Vagina (tissue), 2 donors: ENCODE measurements around the gene BCLAF1. TPM values are rescaled to one million over a fixed set of nuclear protein-coding genes. Genes with fewer than 3 reads are reported as not detected.

Source experiments
- DNase-seq, 2 donors: peaks; one replicate each; pipeline ENCODE4 v3.0.0-alpha.2; 2017; ENCODE audit errors: extremely low spot score in 2 of 2
- H3K27ac ChIP-seq: fragments of 200-600 bp; sonication (generic); one replicate; pipeline ENCODE4 v1.5.1; 2019
- H3K27me3 ChIP-seq: fragments of 200-600 bp; sonication (generic); one replicate; pipeline ENCODE4 v1.5.1; 2019
- H3K36me3 ChIP-seq, 2 donors: fragments of 200-600 bp; sonication (generic); one replicate each; pipeline ENCODE4 v1.5.1; 2017 to 2019
- H3K4me1 ChIP-seq: fragments of 200-600 bp; sonication (generic); one replicate; pipeline ENCODE4 v1.5.1; 2019
- H3K4me3 ChIP-seq, 2 donors: fragments of 200-600 bp; sonication (generic); 1 replicate in 1 of 2; 2 replicates in 1 of 2; pipeline ENCODE4 v1.5.1; 2016 to 2019
- H3K9me3 ChIP-seq: fragments of 200-600 bp; sonication (generic); one replicate; pipeline ENCODE4 v1.5.1; 2019
- POLR2A ChIP-seq, 2 donors: fragments of 450-650 bp; IDR thresholded peaks; one replicate each; pipeline ENCODE4 v1.6.1; 2017; ENCODE audit warnings: antibody characterized with exemption in 2 of 2, mild to moderate bottlenecking in 2 of 2, moderate library complexity in 2 of 2
- POLR2AphosphoS5 ChIP-seq, 2 donors: sonication (generic); formaldehyde crosslinking; IDR thresholded peaks; one replicate each; pipeline ENCODE4 v1.9.0; 2017; ENCODE audit warnings: antibody characterized with exemption in 2 of 2, mild to moderate bottlenecking in 2 of 2, low read depth in 1 of 2; ENCODE audit not compliant: insufficient read depth in 1 of 2
- intact Hi-C: fragments of 100-400 bp; cut with DNase I; formaldehyde crosslinking; loops from one replicate; pipeline ENCODE4 v1.15.1; 2023
- total RNA-seq: library from RNA; depleted of rRNA; stranded (reverse); fragments of >200 nt; gene quantifications from one replicate; pipeline ENCODE4 v1.2.3, GENCODE V29; 2016
- TF ChIP-seq, protein P1 (sequence below), 3 experiments: fragments of 450-650 bp in 2 of 3; fragments of 200-600 bp in 1 of 3; sonication (generic) in 1 of 3; IDR thresholded peaks; one replicate each; pipeline ENCODE4 v1.5.1; 2017 to 2019; ENCODE audit warnings: antibody characterized with exemption in 3 of 3, mild to moderate bottlenecking in 2 of 3, moderate library complexity in 2 of 3

The BCLAF1 gene
- total RNA-seq: 97.0 TPM

DNA sequence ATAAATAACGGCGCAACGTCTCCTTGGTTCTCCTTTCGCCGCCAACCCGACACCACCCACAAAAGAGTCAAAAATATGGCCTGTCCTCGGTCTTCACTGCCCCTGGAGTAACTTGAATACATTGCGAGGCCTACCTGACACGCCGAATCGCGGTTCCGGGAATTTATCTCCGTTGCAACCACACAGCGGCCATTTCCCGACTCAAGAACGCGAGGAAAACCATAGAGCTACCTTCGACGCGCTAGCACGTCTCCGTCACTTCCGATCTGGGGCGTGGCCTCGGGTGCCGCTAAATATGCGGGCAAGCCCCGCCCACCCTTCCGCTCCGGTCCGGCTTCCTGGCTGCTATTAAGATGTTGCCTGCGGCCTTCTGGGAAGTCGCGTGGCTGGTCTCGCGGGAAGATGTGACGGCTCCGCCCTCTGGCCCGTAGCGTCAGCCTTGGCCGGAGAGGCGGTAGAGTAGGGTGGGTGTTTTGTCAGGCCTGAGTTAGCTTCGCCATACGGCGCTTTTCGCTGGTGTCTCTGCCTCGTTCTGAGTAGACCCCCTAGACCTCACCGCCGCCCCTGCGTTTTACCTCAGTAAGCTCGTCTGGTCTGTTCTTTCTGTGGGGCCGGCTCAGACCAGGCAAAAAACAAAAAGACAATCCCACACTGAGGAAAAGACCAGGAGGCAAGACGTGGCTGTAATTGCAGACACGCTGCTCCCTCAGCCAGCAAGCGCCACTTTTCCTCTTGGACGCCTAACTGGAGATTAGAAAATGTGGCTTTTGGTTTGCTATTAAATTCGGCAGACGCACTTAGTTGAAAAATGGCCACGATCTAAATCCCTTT, at the start of gene BCLAF1:
Gene BCLAF1 (minus strand): TSS at position 268 of the 831 bp plus-strand sequence. CDS start 9,980 bp downstream, outside the sequence.
- peaks cover 53% of the 10 kb centered on the region for H3K4me1 ChIP-seq
- intact Hi-C loops: loop anchor here (5.0 kb wide), 1 partner anchor 792 kb away; the partner anchor contains the start of gene AHI1
- TF ChIP-seq POLR2AphosphoS5 (IDR thresholded peaks at IDR 0.05; ENCODE audit: insufficient read depth in 1 of 2, low read depth in 1 of 2) (peak; percentile 96 to 100), POLR2A (IDR thresholded peaks at IDR 0.05) (peak in 1 of 2 donors; percentile 97)
- TF ChIP-seq, protein P1, sequence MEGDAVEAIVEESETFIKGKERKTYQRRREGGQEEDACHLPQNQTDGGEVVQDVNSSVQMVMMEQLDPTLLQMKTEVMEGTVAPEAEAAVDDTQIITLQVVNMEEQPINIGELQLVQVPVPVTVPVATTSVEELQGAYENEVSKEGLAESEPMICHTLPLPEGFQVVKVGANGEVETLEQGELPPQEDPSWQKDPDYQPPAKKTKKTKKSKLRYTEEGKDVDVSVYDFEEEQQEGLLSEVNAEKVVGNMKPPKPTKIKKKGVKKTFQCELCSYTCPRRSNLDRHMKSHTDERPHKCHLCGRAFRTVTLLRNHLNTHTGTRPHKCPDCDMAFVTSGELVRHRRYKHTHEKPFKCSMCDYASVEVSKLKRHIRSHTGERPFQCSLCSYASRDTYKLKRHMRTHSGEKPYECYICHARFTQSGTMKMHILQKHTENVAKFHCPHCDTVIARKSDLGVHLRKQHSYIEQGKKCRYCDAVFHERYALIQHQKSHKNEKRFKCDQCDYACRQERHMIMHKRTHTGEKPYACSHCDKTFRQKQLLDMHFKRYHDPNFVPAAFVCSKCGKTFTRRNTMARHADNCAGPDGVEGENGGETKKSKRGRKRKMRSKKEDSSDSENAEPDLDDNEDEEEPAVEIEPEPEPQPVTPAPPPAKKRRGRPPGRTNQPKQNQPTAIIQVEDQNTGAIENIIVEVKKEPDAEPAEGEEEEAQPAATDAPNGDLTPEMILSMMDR (IDR thresholded peaks at IDR 0.05): no peak

GRCh38 chr6:136338486-136338885, 48.8 kb upstream of the BCLAF1 start:
- no peaks in the 10 kb centered on the region for H3K4me1 ChIP-seq
- no peaks in the 10 kb centered on the region for H3K27me3 ChIP-seq
- H3K9me3 ChIP-seq: no peaks in the 10 kb centered on the region
- DNase-seq: no peak
- no peaks in the 10 kb centered on the region for H3K36me3 ChIP-seq
- H3K4me3 ChIP-seq: no peak overlapping the region
- intact Hi-C loops: no loop called here
- H3K27ac ChIP-seq: no peak overlapping the region
- TF ChIP-seq, protein P1 (IDR thresholded peaks at IDR 0.05): no peak
- TF ChIP-seq POLR2A (IDR thresholded peaks at IDR 0.05): no peak
- no peak for TF ChIP-seq POLR2AphosphoS5 (IDR thresholded peaks at IDR 0.05; ENCODE audit: insufficient read depth in 1 of 2, low read depth in 1 of 2)

More for the DNA sequence above, at the start of gene BCLAF1:
- no peaks in the 10 kb centered on the region for H3K27me3 ChIP-seq
- H3K36me3 ChIP-seq: no peaks in the 10 kb centered on the region
- DNase-seq: peak; percentile 99
- no peaks in the 10 kb centered on the region for H3K9me3 ChIP-seq
- peak within 1 kb of the TSS; percentile 100 for H3K27ac ChIP-seq
- H3K4me3 ChIP-seq: peak within 1 kb of the TSS; percentile 93 to 94

GRCh38 chr6:136337606-136338005, 48.0 kb upstream of the BCLAF1 start:
- TF ChIP-seq POLR2A (IDR thresholded peaks at IDR 0.05): no peak
- no peak for TF ChIP-seq POLR2AphosphoS5 (IDR thresholded peaks at IDR 0.05; ENCODE audit: insufficient read depth in 1 of 2, low read depth in 1 of 2)
- TF ChIP-seq, protein P1 (IDR thresholded peaks at IDR 0.05): no peak

GRCh38 chr6:136337121-136337520, 47.5 kb upstream of the BCLAF1 start:
- H3K4me3 ChIP-seq: no peak overlapping the region
- no peaks in the 10 kb centered on the region for H3K9me3 ChIP-seq
- no peak for TF ChIP-seq POLR2AphosphoS5 (IDR thresholded peaks at IDR 0.05; ENCODE audit: insufficient read depth in 1 of 2, low read depth in 1 of 2)
- no peak for DNase-seq
- no peaks in the 10 kb centered on the region for H3K27me3 ChIP-seq
- no peaks in the 10 kb centered on the region for H3K4me1 ChIP-seq
- intact Hi-C loops: no loop called here
- H3K36me3 ChIP-seq: no peaks in the 10 kb centered on the region
- H3K27ac ChIP-seq: no peak overlapping the region

More at GRCh38 chr6:136337606-136338005, 48.0 kb upstream of the BCLAF1 start:
- no peaks in the 10 kb centered on the region for H3K27me3 ChIP-seq
- no peaks in the 10 kb centered on the region for H3K4me1 ChIP-seq
- DNase-seq: no peak
- intact Hi-C loops: no loop called here
- H3K27ac ChIP-seq: no peak overlapping the region
- H3K4me3 ChIP-seq: no peak overlapping the region
- H3K9me3 ChIP-seq: no peaks in the 10 kb centered on the region
- no peaks in the 10 kb centered on the region for H3K36me3 ChIP-seq

DNA sequence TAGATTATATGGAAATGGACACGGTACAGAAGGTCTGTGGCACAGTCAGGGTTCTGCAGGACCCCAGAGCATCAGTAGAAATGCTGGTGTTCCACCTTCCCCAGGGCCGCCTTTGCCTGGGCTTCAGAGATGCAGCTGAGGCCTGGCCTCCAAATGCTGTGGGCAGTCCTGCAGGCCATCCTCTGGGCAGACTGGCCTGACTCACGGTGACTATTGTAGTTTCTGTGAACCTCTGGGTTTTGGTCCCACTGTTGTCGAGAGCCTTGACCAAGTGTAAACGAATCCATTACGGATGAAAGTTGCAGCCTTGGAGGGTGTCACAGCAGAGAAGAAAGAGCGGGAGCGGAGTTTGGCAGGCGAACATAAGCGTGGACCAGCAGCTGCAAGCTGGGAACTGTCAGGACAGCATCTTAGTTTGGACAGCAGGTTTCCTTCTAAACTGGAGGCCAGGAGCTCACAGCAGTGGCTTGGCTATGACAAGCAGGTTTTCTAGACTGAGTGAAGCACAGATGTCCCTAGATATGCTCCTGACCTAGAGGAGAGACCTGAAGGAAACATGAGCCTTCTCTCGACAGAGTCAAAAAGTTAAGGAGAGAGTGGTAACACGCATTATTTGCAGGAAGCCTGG, 46.2 kb upstream of the BCLAF1 start:
- no peak overlapping the region for H3K4me3 ChIP-seq
- no peak for DNase-seq
- no peaks in the 10 kb centered on the region for H3K36me3 ChIP-seq
- intact Hi-C loops: no loop called here
- H3K4me1 ChIP-seq: no peaks in the 10 kb centered on the region
- H3K27me3 ChIP-seq: no peaks in the 10 kb centered on the region
- H3K27ac ChIP-seq: no peak overlapping the region
- no peaks in the 10 kb centered on the region for H3K9me3 ChIP-seq
- TF ChIP-seq, protein P1 (IDR thresholded peaks at IDR 0.05): no peak
- TF ChIP-seq POLR2A (IDR thresholded peaks at IDR 0.05): no peak
- TF ChIP-seq POLR2AphosphoS5 (IDR thresholded peaks at IDR 0.05; ENCODE audit: insufficient read depth in 1 of 2, low read depth in 1 of 2): no peak
